ENCODE measurements around the gene CHSY3.
"Not testable (repeated sequence)": the region's sequence is repeated elsewhere in the genome, so short reads cannot be mapped to it uniquely, and the experiment has no call there.

CHSY3 gene

DNA sequence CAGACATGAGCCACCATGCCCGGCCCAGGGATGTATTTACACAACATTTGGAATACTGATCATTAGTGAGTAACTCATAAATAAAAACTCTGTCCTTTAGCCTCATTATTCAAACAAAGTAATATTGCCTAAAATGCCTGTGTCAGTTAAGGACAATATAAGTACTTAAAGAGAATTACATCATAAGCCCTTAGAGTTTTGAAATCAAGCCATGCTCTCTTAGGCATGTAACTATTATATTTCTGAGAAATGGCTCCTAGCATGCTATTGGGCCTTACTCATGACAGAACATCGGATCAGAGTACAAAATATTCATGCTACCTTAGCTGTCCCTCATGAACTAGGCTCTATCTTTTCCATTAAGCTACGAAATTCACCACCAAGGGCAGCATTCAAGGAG, 309.3 kb downstream of the CHSY3 start:
- DNase-seq (ENCODE audit: low read depth), result no peak
- TF ChIP-seq MYC (IDR thresholded peaks at IDR 0.05; ENCODE audit: low read depth, low read length) (no peak), CTCF (IDR thresholded peaks at IDR 0.05; ENCODE audit: low read depth, low read length) (no peak), POLR2A (IDR thresholded peaks at IDR 0.05; ENCODE audit: extremely low read depth, insufficient read length) (no peak)
- TF ChIP-seq, protein P1, sequence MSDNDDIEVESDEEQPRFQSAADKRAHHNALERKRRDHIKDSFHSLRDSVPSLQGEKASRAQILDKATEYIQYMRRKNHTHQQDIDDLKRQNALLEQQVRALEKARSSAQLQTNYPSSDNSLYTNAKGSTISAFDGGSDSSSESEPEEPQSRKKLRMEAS (IDR thresholded peaks at IDR 0.05; ENCODE audit: low read depth, low read length), result no peak

DNA sequence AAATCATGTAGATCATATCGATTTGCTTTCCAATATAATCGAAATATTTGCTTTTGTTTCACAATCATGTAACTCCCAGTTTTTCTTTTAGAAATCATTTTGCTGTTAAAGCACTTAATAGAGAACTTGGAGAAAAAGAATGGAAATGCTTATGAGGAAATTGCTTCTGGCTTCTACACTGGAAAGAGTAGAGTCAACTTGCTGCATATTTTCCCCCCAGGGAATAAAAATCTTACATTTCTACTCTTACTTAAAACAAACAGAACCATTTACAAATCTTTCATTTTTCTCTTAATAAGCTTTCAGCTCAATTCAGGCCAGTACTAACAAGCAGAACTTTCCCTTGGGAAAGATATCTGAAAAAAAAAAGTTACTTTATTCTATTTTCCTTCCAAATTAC, 312.0 kb downstream of the CHSY3 start:
- DNase-seq (ENCODE audit: low read depth), result no peak
- TF ChIP-seq CTCF (IDR thresholded peaks at IDR 0.05; ENCODE audit: low read depth, low read length), result no peak
- no peak for TF ChIP-seq POLR2A (IDR thresholded peaks at IDR 0.05; ENCODE audit: extremely low read depth, insufficient read length)
- TF ChIP-seq, protein P1 (IDR thresholded peaks at IDR 0.05; ENCODE audit: low read depth, low read length), result no peak
- TF ChIP-seq MYC (IDR thresholded peaks at IDR 0.05; ENCODE audit: low read depth, low read length), result no peak
- H3K4me3 ChIP-seq (ENCODE audit: low read depth, low read length), result no peak overlapping the region

More for the DNA sequence above, 309.3 kb downstream of the CHSY3 start:
- no peak overlapping the region for H3K4me3 ChIP-seq (ENCODE audit: low read depth, low read length)

GRCh38 chr5:130222573-130222972, 318.3 kb downstream of the CHSY3 start:
- DNase-seq (ENCODE audit: low read depth), result no peak
- TF ChIP-seq MYC (IDR thresholded peaks at IDR 0.05; ENCODE audit: low read depth, low read length), result no peak
- TF ChIP-seq POLR2A (IDR thresholded peaks at IDR 0.05; ENCODE audit: extremely low read depth, insufficient read length), result no peak
- TF ChIP-seq, protein P1 (IDR thresholded peaks at IDR 0.05; ENCODE audit: low read depth, low read length), result no peak
- TF ChIP-seq CTCF (IDR thresholded peaks at IDR 0.05; ENCODE audit: low read depth, low read length), result no peak
- H3K4me3 ChIP-seq (ENCODE audit: low read depth, low read length), result no peak overlapping the region

- DNase-seq (ENCODE audit: low read depth); H3K4me3 ChIP-seq (ENCODE audit: low read depth, low read length): not testable (repeated sequence)
These were observed 322.3 kb downstream of the CHSY3 start for GRCh38 chr5:130226556-130226955.

GRCh38 chr5:130227699-130228098, 323.4 kb downstream of the CHSY3 start:
- H3K4me3 ChIP-seq (ENCODE audit: low read depth, low read length), result no peak overlapping the region
- TF ChIP-seq POLR2A (IDR thresholded peaks at IDR 0.05; ENCODE audit: extremely low read depth, insufficient read length), result no peak
- TF ChIP-seq, protein P1 (IDR thresholded peaks at IDR 0.05; ENCODE audit: low read depth, low read length), result no peak
- TF ChIP-seq CTCF (IDR thresholded peaks at IDR 0.05; ENCODE audit: low read depth, low read length), result no peak
- no peak for TF ChIP-seq MYC (IDR thresholded peaks at IDR 0.05; ENCODE audit: low read depth, low read length)
- DNase-seq (ENCODE audit: low read depth), result peak; percentile 6

DNA sequence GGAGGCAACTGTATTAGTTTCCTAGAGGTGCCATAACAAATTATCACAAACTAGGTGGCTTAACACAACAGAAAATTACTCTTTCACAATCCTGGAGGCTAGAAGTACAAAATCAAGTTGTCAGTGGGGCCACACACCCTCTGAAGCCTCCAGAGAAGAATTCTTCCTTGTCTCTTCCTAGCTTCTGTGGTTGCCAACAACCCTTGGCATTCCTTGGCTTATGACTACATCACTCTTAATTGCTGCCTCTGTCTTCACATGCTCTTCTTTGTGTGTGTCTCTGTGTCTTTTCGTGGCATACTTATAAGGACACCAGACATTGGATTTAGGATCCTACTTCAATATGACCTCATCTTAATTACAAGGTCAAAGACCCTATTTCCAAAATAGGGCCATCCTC, 327.5 kb downstream of the CHSY3 start:
- no peak overlapping the region for H3K4me3 ChIP-seq (ENCODE audit: low read depth, low read length)
- TF ChIP-seq POLR2A (IDR thresholded peaks at IDR 0.05; ENCODE audit: extremely low read depth, insufficient read length) (no peak), CTCF (IDR thresholded peaks at IDR 0.05; ENCODE audit: low read depth, low read length) (no peak), MYC (IDR thresholded peaks at IDR 0.05; ENCODE audit: low read depth, low read length) (no peak)
- TF ChIP-seq, protein P1 (IDR thresholded peaks at IDR 0.05; ENCODE audit: low read depth, low read length), result no peak
- no peak for DNase-seq (ENCODE audit: low read depth)

All from NB4 (cell line).